H1 (cell line): ENCODE results near the gene GALNT4. TPM values are rescaled to one million over a fixed set of nuclear protein-coding genes. Genes with fewer than 3 reads are reported as not detected.

Experiments
- GABPA ChIP-seq: IDR thresholded peaks from 2 replicates; pipeline ENCODE4 v1.6.1; 2011; ENCODE audit warnings: mild to moderate bottlenecking, low read length, moderate library complexity, borderline replicate concordance; ENCODE audit not compliant: insufficient read depth
- polyA plus RNA-seq, 7 experiments: library from polyadenylated mRNA; depleted of rRNA in 3 of 7; stranded (reverse) in 5 of 7; unstranded in 2 of 7; fragments of >200 nt in 5 of 7; fragments of 200-250 nt in 2 of 7; gene quantifications; 1 replicate in 5 of 7; 2 replicates in 1 of 7; 4 replicates in 1 of 7; pipeline versions ENCODE4 v1.2.1 to v1.2.3, GENCODE V29; 2011 to 2013; ENCODE audit warnings: missing spikeins in 2 of 7, mixed read lengths in 2 of 7
- total RNA-seq: library from RNA; stranded (reverse); fragmentation: NEBNext Ultra II Directional; extraction: Animal tissue kit (Norgen Biotek cat#: 25700); gene quantifications from 2 replicates; pipeline ENCODE4 v1.2.1, GENCODE V29; 2021
- TF ChIP-seq, protein P1 (sequence below): IDR thresholded peaks from 2 replicates; pipeline ENCODE4 v1.6.1; 2011; ENCODE audit warnings: low read length, improper control_type of control experiment

GALNT4 gene
- total and polyA plus RNA-seq, 2 of the 8 experiments (the other 6 are each of a cell fraction or from before 2014, with no cell fraction given): 0.45 to 3.3 TPM

DNA sequence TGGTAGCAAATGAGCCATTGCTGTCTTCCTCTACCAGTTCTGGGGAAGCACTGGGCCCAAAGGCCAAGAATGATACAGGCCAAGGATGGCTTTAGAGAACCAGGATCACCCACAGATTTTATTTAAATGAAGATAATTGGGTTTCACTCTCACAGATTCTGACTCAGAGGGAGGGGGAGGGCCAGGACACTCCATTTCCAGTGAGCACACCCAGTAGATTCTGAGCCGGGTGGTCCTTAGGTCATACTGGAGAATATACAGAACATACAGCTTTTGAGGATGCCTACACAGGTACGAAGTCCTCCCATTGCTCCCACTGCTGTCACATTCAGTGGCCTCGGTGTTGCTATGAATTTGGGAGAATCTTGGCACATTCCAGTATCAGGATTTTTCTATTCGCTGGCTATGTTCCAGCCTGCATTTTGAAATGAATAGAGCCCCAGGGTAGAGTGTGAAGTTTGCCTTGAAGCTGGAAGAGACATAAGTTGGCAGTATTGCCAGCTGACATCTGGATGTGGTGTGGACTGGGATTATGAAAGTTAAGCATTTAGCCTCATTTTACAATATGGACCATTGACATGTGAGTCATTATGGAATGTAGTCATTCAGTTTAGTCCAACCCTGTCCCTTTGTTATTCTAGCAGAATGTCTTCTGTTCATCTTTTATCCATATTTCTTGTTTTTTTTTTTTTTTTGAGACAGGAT lies 47.0 kb upstream of the GALNT4 start (continued):
- no peak for TF ChIP-seq GABPA
- TF ChIP-seq, protein P1, sequence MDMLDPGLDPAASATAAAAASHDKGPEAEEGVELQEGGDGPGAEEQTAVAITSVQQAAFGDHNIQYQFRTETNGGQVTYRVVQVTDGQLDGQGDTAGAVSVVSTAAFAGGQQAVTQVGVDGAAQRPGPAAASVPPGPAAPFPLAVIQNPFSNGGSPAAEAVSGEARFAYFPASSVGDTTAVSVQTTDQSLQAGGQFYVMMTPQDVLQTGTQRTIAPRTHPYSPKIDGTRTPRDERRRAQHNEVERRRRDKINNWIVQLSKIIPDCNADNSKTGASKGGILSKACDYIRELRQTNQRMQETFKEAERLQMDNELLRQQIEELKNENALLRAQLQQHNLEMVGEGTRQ: no peak
